NCI-H82 (cell line): ENCODE measurements around the gene STIM2.
"Not testable (repeated sequence)": the region's sequence is repeated elsewhere in the genome, so short reads cannot be mapped to it uniquely, and the experiment has no call there.

Source experiments
- DNase-seq: peaks from one replicate; lab custom pipeline; 2025; lab: John Stamatoyannopoulos, UW

STIM2 gene

GRCh38 chr4:27001398-27002164 lies 140.9 kb downstream of the STIM2 start:
- DNase-seq, result no peak

GRCh38 chr4:27003642-27004113 lies 143.0 kb downstream of the STIM2 start:
- DNase-seq, result no peak

GRCh38 chr4:27005501-27005900 lies 144.9 kb downstream of the STIM2 start:
- no peak for DNase-seq

- peak; percentile 69 for DNase-seq
Measured at GRCh38 chr4:27005905-27006590, 145.4 kb downstream of the STIM2 start.

GRCh38 chr4:27006646-27007045 lies 146.0 kb downstream of the STIM2 start:
- DNase-seq, result no peak

GRCh38 chr4:27007507-27007906 lies 146.9 kb downstream of the STIM2 start:
- DNase-seq, result no peak

- no peak for DNase-seq
Measured at GRCh38 chr4:27008679-27009078, 148.0 kb downstream of the STIM2 start.

- DNase-seq, result no peak
Measured at GRCh38 chr4:27009539-27009938, 148.9 kb downstream of the STIM2 start.

GRCh38 chr4:27010334-27010940 lies 149.8 kb downstream of the STIM2 start:
- peak; percentile 62 for DNase-seq

- no peak for DNase-seq
Measured at GRCh38 chr4:27011401-27011800, 150.8 kb downstream of the STIM2 start.

GRCh38 chr4:27013012-27013411 lies 152.4 kb downstream of the STIM2 start:
- DNase-seq, result no peak

GRCh38 chr4:27016551-27016950 lies 155.9 kb downstream of the STIM2 start:
- no peak for DNase-seq

GRCh38 chr4:27017623-27018022 lies 157.0 kb downstream of the STIM2 start:
- DNase-seq, result no peak

GRCh38 chr4:27018076-27018475 lies 157.4 kb downstream of the STIM2 start:
- no peak for DNase-seq

GRCh38 chr4:27018910-27019309 lies 158.3 kb downstream of the STIM2 start:
- DNase-seq, result no peak

- DNase-seq, result no peak
Measured at GRCh38 chr4:27019766-27020165, 159.1 kb downstream of the STIM2 start.

GRCh38 chr4:27020203-27020602 lies 159.6 kb downstream of the STIM2 start:
- no peak for DNase-seq

- no peak for DNase-seq
Measured at GRCh38 chr4:27020603-27021002, 160.0 kb downstream of the STIM2 start.

GRCh38 chr4:27022963-27023362 lies 162.3 kb downstream of the STIM2 start:
- DNase-seq, result no peak

GRCh38 chr4:27023366-27023765 lies 162.7 kb downstream of the STIM2 start:
- DNase-seq, result no peak

- peak; percentile 5 for DNase-seq
Measured at GRCh38 chr4:27024805-27025204, 164.2 kb downstream of the STIM2 start.

- DNase-seq, result no peak
Measured at GRCh38 chr4:27027428-27027827, 166.8 kb downstream of the STIM2 start.

- not testable (repeated sequence) for DNase-seq
Measured at GRCh38 chr4:27035127-27035526, 174.5 kb downstream of the STIM2 start.
